Liver (tissue), 9 donors: ENCODE data around the gene MMP28. TPM values are rescaled to one million over a fixed set of nuclear protein-coding genes. Genes with fewer than 3 reads are reported as not detected.

Experiments
- DNase-seq: peaks from one replicate; pipeline ENCODE4 v3.0.0-alpha.2; 2017; ENCODE audit warnings: low spot score
- H3K27ac ChIP-seq, 2 donors: one replicate each; pipeline ENCODE4 v1.7.0; 2013; ENCODE audit warnings: inconsistent platforms in 2 of 2, low read length in 2 of 2, control low read depth in 1 of 2, low read depth in 1 of 2, mild to moderate bottlenecking in 1 of 2
- H3K27me3 ChIP-seq, 4 donors: one replicate each; pipeline versions ENCODE4 v1.6.1 to v1.7.0; 2013; ENCODE audit warnings: low read length in 3 of 4, inconsistent platforms in 1 of 4, mild to moderate bottlenecking in 1 of 4, moderate library complexity in 1 of 4; ENCODE audit not compliant: control insufficient read depth in 4 of 4, insufficient read depth in 4 of 4
- H3K36me3 ChIP-seq, 4 donors: one replicate each; pipeline versions ENCODE4 v1.6.1 to v1.7.0; 2013; ENCODE audit warnings: low read length in 3 of 4, mild to moderate bottlenecking in 3 of 4, low read depth in 1 of 4, moderate library complexity in 1 of 4; ENCODE audit not compliant: control insufficient read depth in 4 of 4, insufficient read depth in 3 of 4
- H3K4me1 ChIP-seq, 4 donors: one replicate each; pipeline versions ENCODE4 v1.6.1 to v1.7.0; 2013; ENCODE audit warnings: low read length in 3 of 4, mild to moderate bottlenecking in 3 of 4, moderate library complexity in 1 of 4; ENCODE audit not compliant: control insufficient read depth in 4 of 4, insufficient read depth in 4 of 4
- H3K4me3 ChIP-seq, 3 donors: one replicate each; pipeline versions ENCODE4 v1.6.1 to v1.7.0; 2013; ENCODE audit warnings: low read length in 3 of 3, control low read depth in 1 of 3, low read depth in 1 of 3, mild to moderate bottlenecking in 1 of 3
- H3K9ac ChIP-seq, 2 donors: one replicate each; pipeline ENCODE4 v1.7.0; 2013; ENCODE audit warnings: low read length in 2 of 2, mild to moderate bottlenecking in 2 of 2, moderate library complexity in 2 of 2, control low read depth in 1 of 2, low read depth in 1 of 2
- H3K9me3 ChIP-seq, 4 donors: one replicate each; pipeline versions ENCODE4 v1.6.1 to v1.7.0; 2013; ENCODE audit warnings: low read length in 3 of 4; ENCODE audit not compliant: control insufficient read depth in 4 of 4
- EGR1 ChIP-seq, 2 donors: IDR thresholded peaks; 2 replicates each; pipeline ENCODE4 v1.6.1; 2016 to 2018; ENCODE audit warnings: antibody characterized with exemption in 2 of 2, low read depth in 2 of 2
- FOXA1 ChIP-seq: IDR thresholded peaks from 2 replicates; pipeline ENCODE4 v1.6.1; 2016; ENCODE audit warnings: antibody characterized with exemption
- FOXA2 ChIP-seq: IDR thresholded peaks from 2 replicates; pipeline ENCODE4 v1.6.1; 2016; ENCODE audit warnings: antibody characterized with exemption
- GABPA ChIP-seq, 2 donors: IDR thresholded peaks in 1 of 2; conservative IDR thresholded peaks in 1 of 2; 2 replicates each; pipeline ENCODE4 v1.6.1; 2016; ENCODE audit warnings: antibody characterized with exemption in 2 of 2, mild to moderate bottlenecking in 1 of 2, moderate library complexity in 1 of 2
- HNF4A ChIP-seq, 2 donors: conservative IDR thresholded peaks; 2 replicates each; pipeline ENCODE4 v1.6.1; 2016; ENCODE audit warnings: antibody characterized with exemption in 2 of 2, mild to moderate bottlenecking in 2 of 2
- HNF4G ChIP-seq: IDR thresholded peaks from 2 replicates; pipeline ENCODE4 v1.6.1; 2016; ENCODE audit warnings: antibody characterized with exemption
- JUND ChIP-seq, 2 donors: IDR thresholded peaks; 2 replicates each; pipeline ENCODE4 v1.6.1; 2016; ENCODE audit warnings: antibody characterized with exemption in 2 of 2
- NR2F2 ChIP-seq: IDR thresholded peaks from 2 replicates; pipeline ENCODE4 v1.6.1; 2016; ENCODE audit warnings: antibody characterized with exemption
- RAD21 ChIP-seq, 2 donors: IDR thresholded peaks; 2 replicates each; pipeline ENCODE4 v1.6.1; 2016; ENCODE audit warnings: antibody characterized with exemption in 2 of 2, mild to moderate bottlenecking in 2 of 2
- RXRA ChIP-seq, 2 donors: IDR thresholded peaks; 2 replicates each; pipeline ENCODE4 v1.6.1; 2017 to 2018; ENCODE audit warnings: antibody characterized with exemption in 2 of 2, mild to moderate bottlenecking in 1 of 2
- SP1 ChIP-seq: IDR thresholded peaks from 2 replicates; pipeline ENCODE4 v1.6.1; 2018; ENCODE audit warnings: antibody characterized with exemption, mild to moderate bottlenecking
- TAF1 ChIP-seq: conservative IDR thresholded peaks from 2 replicates; pipeline ENCODE4 v1.6.1; 2016; ENCODE audit warnings: antibody characterized with exemption, mild to moderate bottlenecking
- YY1 ChIP-seq: IDR thresholded peaks from 2 replicates; pipeline ENCODE4 v1.6.1; 2016; ENCODE audit warnings: antibody characterized with exemption, mild to moderate bottlenecking
- polyA plus RNA-seq, 2 donors: library from polyadenylated mRNA; stranded (reverse) in 1 of 2; unstranded in 1 of 2; fragments of 200-250 nt in 1 of 2; fragments of >200 nt in 1 of 2; fragmentation: Nextera tagmentation in 1 of 2; extraction: Ambion mirVana in 1 of 2; gene quantifications; one replicate each; pipeline versions ENCODE4 v1.2.1 to v1.2.3, GENCODE V29; 2013 to 2015
- total RNA-seq, 2 donors: library from RNA; depleted of rRNA; stranded (reverse); fragments of >200 nt; gene quantifications; one replicate each; pipeline ENCODE4 v1.2.3, GENCODE V29; 2014
- TF ChIP-seq, protein P1 (sequence below): IDR thresholded peaks from 2 replicates; pipeline ENCODE4 v1.6.1; 2016; ENCODE audit warnings: antibody characterized with exemption
- TF ChIP-seq, protein P2 (sequence below): IDR thresholded peaks from 2 replicates; pipeline ENCODE4 v1.6.1; 2016; ENCODE audit warnings: antibody characterized with exemption, mild to moderate bottlenecking
- TF ChIP-seq, protein P3 (sequence below): IDR thresholded peaks from 2 replicates; pipeline ENCODE4 v1.6.1; 2016; ENCODE audit warnings: antibody characterized with exemption
- TF ChIP-seq, protein P4 (sequence below): fragments of 150-350 bp; IDR thresholded peaks from 2 replicates; pipeline ENCODE4 v1.5.1; 2017; ENCODE audit warnings: improper control_type of control experiment, low read depth, low read length; ENCODE audit not compliant: missing input control
- TF ChIP-seq, protein P5 (sequence below): IDR thresholded peaks from 2 replicates; pipeline ENCODE4 v1.6.1; 2016; ENCODE audit warnings: antibody characterized with exemption
- donor health status: healthy.
- donor health status: healthy.
- donor health status: healthy.
- donor health status: healthy.
- donor health status: healthy.

MMP28 gene
- total and polyA plus RNA-seq, 4 donors: 0.14 to 0.75 (median 0.44) TPM

DNA sequence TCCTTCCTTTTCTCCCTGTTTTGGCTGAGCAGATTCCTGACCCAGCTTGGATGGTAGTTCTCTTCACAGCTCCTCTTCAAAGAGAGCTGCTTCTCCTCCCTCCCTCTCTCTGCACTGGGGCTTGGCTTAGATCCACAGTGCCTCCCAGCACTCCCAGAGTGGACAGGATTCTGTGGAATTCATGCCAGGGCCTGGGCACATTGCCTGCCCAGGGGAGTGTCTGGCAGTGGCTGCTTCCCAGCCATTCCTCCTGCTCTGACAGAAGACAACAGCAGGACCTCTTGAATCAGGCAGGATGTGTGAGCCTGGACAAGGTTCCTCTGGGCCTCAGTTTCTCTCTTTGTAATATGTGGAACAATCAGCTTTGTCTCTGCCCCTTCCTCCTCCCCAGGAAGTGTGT is 4.5 kb upstream of the MMP28 start:
- TF ChIP-seq, protein P1, sequence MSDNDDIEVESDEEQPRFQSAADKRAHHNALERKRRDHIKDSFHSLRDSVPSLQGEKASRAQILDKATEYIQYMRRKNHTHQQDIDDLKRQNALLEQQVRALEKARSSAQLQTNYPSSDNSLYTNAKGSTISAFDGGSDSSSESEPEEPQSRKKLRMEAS: peak; percentile 43
- TF ChIP-seq FOXA1 (no peak), RXRA (IDR thresholded peaks at IDR 0.05) (no peak), FOXA2 (no peak), JUND (IDR thresholded peaks at IDR 0.05) (no peak), NR2F2 (no peak), SP1 (peak; percentile 18), RAD21 (IDR thresholded peaks at IDR 0.05) (peak in 1 of 2 donors; percentile 61), TAF1 (no peak), EGR1 (IDR thresholded peaks at IDR 0.05; ENCODE audit: low read depth in 2 of 2) (no peak), GABPA (IDR thresholded peaks at IDR 0.05 in 1 of 2, conservative IDR thresholded peaks at IDR 0.05 in 1 of 2) (no peak), HNF4G (no peak), YY1 (peak; percentile 22), HNF4A (conservative IDR thresholded peaks at IDR 0.05) (peak in 1 of 2 donors; percentile 25)
- TF ChIP-seq, protein P2, sequence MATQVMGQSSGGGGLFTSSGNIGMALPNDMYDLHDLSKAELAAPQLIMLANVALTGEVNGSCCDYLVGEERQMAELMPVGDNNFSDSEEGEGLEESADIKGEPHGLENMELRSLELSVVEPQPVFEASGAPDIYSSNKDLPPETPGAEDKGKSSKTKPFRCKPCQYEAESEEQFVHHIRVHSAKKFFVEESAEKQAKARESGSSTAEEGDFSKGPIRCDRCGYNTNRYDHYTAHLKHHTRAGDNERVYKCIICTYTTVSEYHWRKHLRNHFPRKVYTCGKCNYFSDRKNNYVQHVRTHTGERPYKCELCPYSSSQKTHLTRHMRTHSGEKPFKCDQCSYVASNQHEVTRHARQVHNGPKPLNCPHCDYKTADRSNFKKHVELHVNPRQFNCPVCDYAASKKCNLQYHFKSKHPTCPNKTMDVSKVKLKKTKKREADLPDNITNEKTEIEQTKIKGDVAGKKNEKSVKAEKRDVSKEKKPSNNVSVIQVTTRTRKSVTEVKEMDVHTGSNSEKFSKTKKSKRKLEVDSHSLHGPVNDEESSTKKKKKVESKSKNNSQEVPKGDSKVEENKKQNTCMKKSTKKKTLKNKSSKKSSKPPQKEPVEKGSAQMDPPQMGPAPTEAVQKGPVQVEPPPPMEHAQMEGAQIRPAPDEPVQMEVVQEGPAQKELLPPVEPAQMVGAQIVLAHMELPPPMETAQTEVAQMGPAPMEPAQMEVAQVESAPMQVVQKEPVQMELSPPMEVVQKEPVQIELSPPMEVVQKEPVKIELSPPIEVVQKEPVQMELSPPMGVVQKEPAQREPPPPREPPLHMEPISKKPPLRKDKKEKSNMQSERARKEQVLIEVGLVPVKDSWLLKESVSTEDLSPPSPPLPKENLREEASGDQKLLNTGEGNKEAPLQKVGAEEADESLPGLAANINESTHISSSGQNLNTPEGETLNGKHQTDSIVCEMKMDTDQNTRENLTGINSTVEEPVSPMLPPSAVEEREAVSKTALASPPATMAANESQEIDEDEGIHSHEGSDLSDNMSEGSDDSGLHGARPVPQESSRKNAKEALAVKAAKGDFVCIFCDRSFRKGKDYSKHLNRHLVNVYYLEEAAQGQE: peak; percentile 95
- TF ChIP-seq, protein P3, sequence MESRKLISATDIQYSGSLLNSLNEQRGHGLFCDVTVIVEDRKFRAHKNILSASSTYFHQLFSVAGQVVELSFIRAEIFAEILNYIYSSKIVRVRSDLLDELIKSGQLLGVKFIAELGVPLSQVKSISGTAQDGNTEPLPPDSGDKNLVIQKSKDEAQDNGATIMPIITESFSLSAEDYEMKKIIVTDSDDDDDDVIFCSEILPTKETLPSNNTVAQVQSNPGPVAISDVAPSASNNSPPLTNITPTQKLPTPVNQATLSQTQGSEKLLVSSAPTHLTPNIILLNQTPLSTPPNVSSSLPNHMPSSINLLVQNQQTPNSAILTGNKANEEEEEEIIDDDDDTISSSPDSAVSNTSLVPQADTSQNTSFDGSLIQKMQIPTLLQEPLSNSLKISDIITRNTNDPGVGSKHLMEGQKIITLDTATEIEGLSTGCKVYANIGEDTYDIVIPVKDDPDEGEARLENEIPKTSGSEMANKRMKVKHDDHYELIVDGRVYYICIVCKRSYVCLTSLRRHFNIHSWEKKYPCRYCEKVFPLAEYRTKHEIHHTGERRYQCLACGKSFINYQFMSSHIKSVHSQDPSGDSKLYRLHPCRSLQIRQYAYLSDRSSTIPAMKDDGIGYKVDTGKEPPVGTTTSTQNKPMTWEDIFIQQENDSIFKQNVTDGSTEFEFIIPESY: no peak
- TF ChIP-seq, protein P4, sequence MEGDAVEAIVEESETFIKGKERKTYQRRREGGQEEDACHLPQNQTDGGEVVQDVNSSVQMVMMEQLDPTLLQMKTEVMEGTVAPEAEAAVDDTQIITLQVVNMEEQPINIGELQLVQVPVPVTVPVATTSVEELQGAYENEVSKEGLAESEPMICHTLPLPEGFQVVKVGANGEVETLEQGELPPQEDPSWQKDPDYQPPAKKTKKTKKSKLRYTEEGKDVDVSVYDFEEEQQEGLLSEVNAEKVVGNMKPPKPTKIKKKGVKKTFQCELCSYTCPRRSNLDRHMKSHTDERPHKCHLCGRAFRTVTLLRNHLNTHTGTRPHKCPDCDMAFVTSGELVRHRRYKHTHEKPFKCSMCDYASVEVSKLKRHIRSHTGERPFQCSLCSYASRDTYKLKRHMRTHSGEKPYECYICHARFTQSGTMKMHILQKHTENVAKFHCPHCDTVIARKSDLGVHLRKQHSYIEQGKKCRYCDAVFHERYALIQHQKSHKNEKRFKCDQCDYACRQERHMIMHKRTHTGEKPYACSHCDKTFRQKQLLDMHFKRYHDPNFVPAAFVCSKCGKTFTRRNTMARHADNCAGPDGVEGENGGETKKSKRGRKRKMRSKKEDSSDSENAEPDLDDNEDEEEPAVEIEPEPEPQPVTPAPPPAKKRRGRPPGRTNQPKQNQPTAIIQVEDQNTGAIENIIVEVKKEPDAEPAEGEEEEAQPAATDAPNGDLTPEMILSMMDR: no peak
- TF ChIP-seq, protein P5, sequence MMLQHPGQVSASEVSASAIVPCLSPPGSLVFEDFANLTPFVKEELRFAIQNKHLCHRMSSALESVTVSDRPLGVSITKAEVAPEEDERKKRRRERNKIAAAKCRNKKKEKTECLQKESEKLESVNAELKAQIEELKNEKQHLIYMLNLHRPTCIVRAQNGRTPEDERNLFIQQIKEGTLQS: no peak
- Histone ChIP-seq H3K4me1 (peaks cover 5 to 16% (median 8%) of the 10 kb centered on the region in 4 donors), H3K27ac (no peak overlapping the region), H3K9me3 (no peaks in the 10 kb centered on the region), H3K9ac (no peak overlapping the region), H3K4me3 (no peak overlapping the region), H3K27me3 (peaks cover 0 to 18% (median 1%) of the 10 kb centered on the region in 4 donors), H3K36me3 (no peaks in the 10 kb centered on the region)
- no peak for DNase-seq
